Activated CD4-positive, alpha-beta memory T cell treated with anti-CD3 and anti-CD28 coated beads, Interleukin-2, amount 10 ng/mL, durations not matched to agents 7 days and 5 days (primary cell): ENCODE data around the gene CTBP1. TPM values are rescaled to one million over a fixed set of nuclear protein-coding genes. Genes with fewer than 3 reads are reported as not detected.

Experiments
- CTCF ChIA-PET: fragments of 350-600 bp; sonication (Branson Sonifier 250); formaldehyde crosslinking; loops from one replicate; lab custom pipeline; 2021; ENCODE audit warnings: antibody characterized with exemption, inconsistent platforms; lab: Charles Lee
- POLR2A ChIA-PET: fragments of 350-600 bp; sonication (Branson Sonifier 250); formaldehyde crosslinking; loops from one replicate; lab custom pipeline; 2021; ENCODE audit warnings: antibody characterized with exemption; lab: Charles Lee
- DNase-seq: peaks from one replicate; pipeline ENCODE4 v3.0.0-alpha.2; 2020
- H3K27ac Mint-ChIP-seq: one replicate; pipeline ENCODE4 v1.8.0; 2021; ENCODE audit warnings: mild to moderate bottlenecking, mixed read lengths
- H3K27me3 Mint-ChIP-seq: one replicate; pipeline ENCODE4 v1.8.0; 2021; ENCODE audit warnings: mixed read lengths
- H3K36me3 Mint-ChIP-seq: one replicate; pipeline ENCODE4 v1.8.0; 2021; ENCODE audit warnings: low read depth, mixed read lengths
- H3K4me1 Mint-ChIP-seq: one replicate; pipeline ENCODE4 v1.8.0; 2021; ENCODE audit warnings: mixed read lengths
- H3K4me3 Mint-ChIP-seq: one replicate; pipeline ENCODE4 v1.8.0; 2021; ENCODE audit warnings: mild to moderate bottlenecking, mixed read lengths
- H3K9me3 Mint-ChIP-seq: one replicate; pipeline ENCODE4 v1.8.0; 2021; ENCODE audit warnings: mixed read lengths
- total RNA-seq, 2 experiments: library from RNA; stranded (reverse); gene quantifications; one replicate each; pipeline ENCODE4 v1.2.3, GENCODE V29; 2021

The CTBP1 gene
- total RNA-seq, 2 experiments from 2014 or later = 209 to 221 TPM

- H3K27ac Mint-ChIP-seq = peak overlapping the region; percentile 63
These were observed 81.5 kb downstream of the CTBP1 start for GRCh38 chr4:1167244-1167949.

GRCh38 chr4:1166509-1167243 is 82.3 kb downstream of the CTBP1 start:
- H3K36me3 Mint-ChIP-seq = no peaks in the 10 kb centered on the region
- POLR2A ChIA-PET = interaction anchor here (1.4 to 4.6 kb wide), 7 partner anchors 17 to 180 kb away, joined by 4 to 39 read pairs (median 9); partner anchors contain the start of genes MAEA and UVSSA

More at GRCh38 chr4:1167244-1167949, 81.5 kb downstream of the CTBP1 start:
- Mint-ChIP-seq H3K9me3 (no peaks in the 10 kb centered on the region), H3K4me1 (peaks cover 33% of the 10 kb centered on the region), H3K27me3 (peaks cover 24% of the 10 kb centered on the region), H3K36me3 (no peaks in the 10 kb centered on the region), H3K4me3 (peak overlapping the region; percentile 78)
- ChIA-PET CTCF (interaction anchor here (0.9 to 3.9 kb wide), 21 partner anchors 8 to 180 kb away, joined by 3 to 31 read pairs (median 6); partner anchors contain the start of genes MAEA and UVSSA), POLR2A (interaction anchor here (0.6 to 4.6 kb wide), 10 partner anchors 16 to 180 kb away, joined by 3 to 39 read pairs (median 6); partner anchors contain the start of genes CTBP1, MAEA and UVSSA)
- DNase-seq = peak; percentile 91

GRCh38 chr4:1164956-1165545 is 83.9 kb downstream of the CTBP1 start:
- Mint-ChIP-seq H3K36me3 (no peaks in the 10 kb centered on the region), H3K4me3 (no peak overlapping the region), H3K4me1 (peaks cover 25% of the 10 kb centered on the region), H3K27me3 (peaks cover 17% of the 10 kb centered on the region), H3K27ac (no peak overlapping the region), H3K9me3 (no peaks in the 10 kb centered on the region)
- no peak for DNase-seq
- ChIA-PET POLR2A (no interaction called here), CTCF (interaction anchor here (3.0 to 3.8 kb wide), 2 partner anchors 37 to 103 kb away, joined by 29 to 31 read pairs; no protein-coding TSS in a partner anchor)

More at GRCh38 chr4:1166509-1167243, 82.3 kb downstream of the CTBP1 start:
- peaks cover 31% of the 10 kb centered on the region for H3K4me1 Mint-ChIP-seq
- CTCF ChIA-PET = interaction anchor here (0.9 to 3.9 kb wide), 20 partner anchors 8 to 181 kb away, joined by 3 to 31 read pairs (median 6); partner anchors contain the start of gene UVSSA
- no peak for DNase-seq
- no peaks in the 10 kb centered on the region for H3K9me3 Mint-ChIP-seq
- H3K27me3 Mint-ChIP-seq = peaks cover 24% of the 10 kb centered on the region
- H3K4me3 Mint-ChIP-seq = peak overlapping the region; percentile 78
- H3K27ac Mint-ChIP-seq = peak overlapping the region; percentile 49

GRCh38 chr4:1164444-1164843 is 84.5 kb downstream of the CTBP1 start:
- POLR2A ChIA-PET = interaction anchor here (1.0 kb wide), 1 partner anchor 27 kb away, joined by 3 read pairs; no protein-coding TSS in a partner anchor
- Mint-ChIP-seq H3K4me3 (no peak overlapping the region), H3K27ac (no peak overlapping the region)

DNA sequence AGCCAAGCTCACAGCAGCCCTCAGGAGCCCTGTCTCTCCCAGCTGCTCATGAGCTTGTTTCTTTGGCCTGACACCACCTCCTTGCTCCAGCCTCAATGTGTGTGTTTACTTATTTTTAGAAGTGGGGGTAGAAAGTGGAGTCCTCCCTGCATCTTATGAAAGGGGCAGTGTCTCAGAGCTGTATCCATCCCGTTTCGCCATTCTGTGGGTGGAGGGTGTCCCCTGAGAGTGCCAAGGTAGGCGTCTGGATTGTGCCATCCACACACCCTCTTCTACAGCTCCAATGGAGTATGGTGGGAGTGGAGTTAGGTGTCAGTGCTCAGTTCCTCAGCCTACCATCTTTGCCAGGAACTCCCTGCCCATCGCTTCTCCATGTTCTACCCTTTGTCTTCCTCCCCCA is 84.9 kb downstream of the CTBP1 start:
- ChIA-PET POLR2A (interaction anchor here (1.0 kb wide), 1 partner anchor 27 kb away, joined by 3 read pairs; no protein-coding TSS in a partner anchor), CTCF (interaction anchor here (0.8 to 2.0 kb wide), 3 partner anchors 10 to 126 kb away, joined by 3 to 8 read pairs (median 4); no protein-coding TSS in a partner anchor)
- peaks cover 24% of the 10 kb centered on the region for H3K4me1 Mint-ChIP-seq
- no peak for DNase-seq
- no peak overlapping the region for H3K4me3 Mint-ChIP-seq
- H3K27me3 Mint-ChIP-seq = peaks cover 21% of the 10 kb centered on the region
- H3K9me3 Mint-ChIP-seq = no peaks in the 10 kb centered on the region
- H3K27ac Mint-ChIP-seq = no peak overlapping the region
- H3K36me3 Mint-ChIP-seq = no peaks in the 10 kb centered on the region

More at GRCh38 chr4:1164444-1164843, 84.5 kb downstream of the CTBP1 start:
- H3K4me1 Mint-ChIP-seq = peaks cover 25% of the 10 kb centered on the region
- CTCF ChIA-PET = interaction anchor here (1.0 to 2.0 kb wide), 2 partner anchors 9 to 33 kb away, joined by 4 to 8 read pairs; no protein-coding TSS in a partner anchor
- DNase-seq = no peak
- H3K36me3 Mint-ChIP-seq = no peaks in the 10 kb centered on the region
- no peaks in the 10 kb centered on the region for H3K9me3 Mint-ChIP-seq
- peaks cover 18% of the 10 kb centered on the region for H3K27me3 Mint-ChIP-seq

Other genes starting within 250 kb of the CTBP1 start
- gene FGFRL1, start 237.5 kb downstream of the CTBP1 start, total RNA-seq = 1 to 10 TPM; 7.1 to 8.9 TPM
- gene RNF212, start 135.6 kb downstream of the CTBP1 start, total RNA-seq = 1 to 10 TPM in 1 of 2 experiments, under 1 TPM in 1; 0.88 to 1.0 TPM
- 10 to 100 TPM; 22.8 to 24.6 TPM for gene SPON2, start 76.5 kb downstream of the CTBP1 start, total RNA-seq
- gene MAEA, start 40.8 kb upstream of the CTBP1 start, total RNA-seq = 10 to 100 TPM; 61.6 to 64.1 TPM
- 10 to 100 TPM; 22.2 to 22.3 TPM for gene UVSSA, start 98.1 kb upstream of the CTBP1 start, total RNA-seq
- gene NKX1-1, start 157.3 kb upstream of the CTBP1 start, total RNA-seq = not detected